Measurements from ENCODE around the gene DCANP1.
A peak's percentile ranks its signal among the peaks of the same experiment; 100 is the strongest.

The DCANP1 gene

DNA sequence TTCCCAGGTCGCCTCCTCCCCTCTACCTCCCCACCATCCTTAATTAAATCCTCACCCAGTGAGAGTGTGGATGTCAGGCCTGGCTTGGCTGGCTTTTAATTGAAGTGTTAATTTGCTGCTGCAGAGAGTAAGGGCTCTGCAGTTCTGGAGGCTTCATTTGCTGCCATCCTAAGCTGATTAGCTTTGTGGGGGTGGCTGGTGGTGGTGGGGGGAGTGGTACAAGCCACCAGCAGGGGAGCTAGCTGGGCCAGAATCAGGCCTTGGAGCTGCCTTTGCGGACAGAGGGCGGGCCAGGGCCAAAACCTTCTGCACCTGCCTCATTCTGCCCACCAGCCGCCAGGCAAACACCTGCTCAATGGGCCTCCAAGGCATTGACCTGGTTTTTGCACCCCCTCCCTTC is 31.8 kb upstream of the DCANP1 start:
- DNase-seq = no peak

- DNase-seq = no peak
Observed at GRCh38 chr5:135477613-135478066, 30.5 kb upstream of the DCANP1 start.

DNA sequence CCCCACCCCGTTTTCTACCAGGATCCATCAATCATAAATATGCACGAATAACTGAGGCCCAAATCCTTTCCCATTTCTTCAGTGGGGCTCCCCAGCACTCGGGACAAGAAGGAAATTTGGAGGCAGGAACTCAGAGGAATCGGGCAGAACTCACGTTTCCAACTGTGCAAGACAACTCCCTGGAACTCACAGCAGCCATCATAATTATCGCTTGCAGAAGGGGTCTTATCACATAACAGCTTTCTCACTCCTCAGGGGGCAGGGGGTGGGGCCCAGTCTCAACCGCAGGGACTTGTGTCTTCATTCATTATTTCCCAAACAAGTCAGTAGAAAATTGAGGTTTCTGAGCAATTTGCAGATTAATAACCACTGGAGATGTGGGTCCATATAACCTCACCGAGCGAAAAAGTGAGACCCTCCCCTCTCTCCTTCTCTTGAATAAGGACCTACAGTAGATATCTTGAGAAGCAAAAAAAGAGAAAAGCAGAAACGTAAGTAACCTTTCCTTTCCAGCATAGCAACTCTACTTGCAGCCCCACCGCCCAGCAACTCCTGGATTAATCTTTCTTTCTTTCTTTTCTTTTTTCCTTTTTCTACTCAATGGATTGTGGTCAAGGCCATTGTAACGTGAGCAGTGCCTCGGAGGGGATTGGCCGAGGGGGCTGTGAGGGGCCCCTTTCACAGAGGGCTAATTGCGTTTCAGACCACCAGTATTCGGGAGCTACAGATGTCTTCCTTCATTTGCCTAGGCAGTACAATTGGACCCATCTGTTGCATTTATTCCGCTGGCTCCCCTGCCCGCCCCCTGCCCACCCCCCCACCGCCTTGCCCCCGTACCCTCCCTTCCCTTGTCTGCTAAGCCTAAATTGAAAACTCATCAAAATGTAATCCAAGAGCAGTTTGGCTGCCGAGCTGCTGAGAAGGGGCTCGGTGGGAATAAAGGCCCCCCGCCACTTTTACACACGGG is 29.8 kb upstream of the DCANP1 start:
- DNase-seq = no peak

- no peak for DNase-seq
Observed at GRCh38 chr5:135473956-135474670, 27.0 kb upstream of the DCANP1 start.

DNA sequence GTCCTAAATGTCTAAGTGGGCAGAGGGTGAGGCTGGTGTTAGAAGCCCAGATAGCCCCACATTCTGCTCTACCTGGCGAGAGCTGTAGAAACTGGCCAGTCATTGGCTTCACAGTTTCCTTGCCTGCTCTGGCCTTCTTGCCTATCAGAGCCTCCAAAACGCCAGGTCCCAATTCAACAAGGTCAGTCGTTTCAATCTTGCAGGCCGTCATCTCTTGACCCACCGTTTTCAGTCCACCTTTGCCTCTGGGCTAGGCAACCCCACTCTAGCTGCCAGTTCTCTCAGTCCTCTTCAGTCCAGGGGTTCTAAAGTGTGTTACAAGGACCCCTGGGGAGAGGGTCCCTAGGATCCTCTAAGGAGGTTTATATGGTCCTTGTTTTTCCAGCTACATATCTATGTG is 25.0 kb upstream of the DCANP1 start:
- no peak for DNase-seq

DNA sequence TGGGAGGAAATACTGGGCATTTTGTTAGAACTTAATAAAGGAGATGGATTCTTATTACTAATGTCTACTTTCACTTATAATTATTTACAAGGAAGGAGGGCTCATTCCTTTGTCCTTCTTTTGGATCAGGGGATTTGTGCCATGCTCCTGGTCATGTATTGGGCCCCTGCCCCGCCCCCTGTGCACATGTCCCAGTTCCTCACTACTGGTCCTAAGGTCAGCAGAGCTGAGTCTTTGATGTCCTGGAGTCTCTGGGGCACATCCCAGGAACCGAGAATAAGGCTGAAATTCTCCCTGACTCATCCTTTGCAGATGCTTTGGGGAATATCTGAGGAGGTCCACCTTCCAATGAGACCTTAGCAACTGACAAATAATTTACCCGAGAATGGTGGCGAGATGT is 24.6 kb upstream of the DCANP1 start:
- no peak for DNase-seq

DNA sequence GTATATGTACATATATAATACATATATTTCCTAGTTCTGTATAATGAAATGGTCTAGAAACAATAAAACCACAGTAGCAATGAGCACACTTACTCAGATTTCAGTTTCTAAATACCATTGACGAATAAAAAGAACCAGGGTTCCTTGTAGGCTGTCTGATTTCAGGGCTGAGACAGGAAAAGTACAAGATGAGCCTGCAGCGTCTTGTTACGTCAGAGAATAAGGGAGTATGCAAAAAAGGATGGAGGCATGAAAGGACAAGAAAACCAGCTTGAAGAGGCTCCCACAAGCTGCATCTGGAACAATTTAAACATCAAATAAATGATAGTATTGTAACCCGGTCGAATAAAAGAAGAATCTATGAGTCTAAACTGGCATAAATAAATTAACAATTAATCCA is 22.8 kb upstream of the DCANP1 start:
- DNase-seq = no peak

DNA sequence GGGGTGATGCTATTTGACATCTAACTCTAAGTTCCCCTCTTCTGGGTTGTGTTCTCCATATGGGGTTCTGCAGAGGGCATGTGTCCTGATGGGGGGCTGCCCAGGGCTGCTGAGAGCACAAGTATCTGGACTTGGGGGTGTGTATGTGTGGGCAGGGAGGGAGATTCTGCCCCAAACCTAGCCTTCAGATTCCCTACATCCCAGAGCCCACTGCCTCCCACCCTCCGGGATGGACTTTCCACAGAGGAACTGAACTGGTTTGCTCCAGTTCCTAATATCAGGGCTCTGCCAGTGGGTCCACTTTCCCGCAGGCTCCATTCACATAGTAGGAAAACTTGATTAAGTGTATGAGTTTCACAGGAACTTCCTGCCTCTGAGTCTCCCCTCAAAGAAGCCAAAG is 21.4 kb upstream of the DCANP1 start:
- no peak for DNase-seq

- DNase-seq = no peak
Observed at GRCh38 chr5:135467871-135468485, 20.8 kb upstream of the DCANP1 start.

DNA sequence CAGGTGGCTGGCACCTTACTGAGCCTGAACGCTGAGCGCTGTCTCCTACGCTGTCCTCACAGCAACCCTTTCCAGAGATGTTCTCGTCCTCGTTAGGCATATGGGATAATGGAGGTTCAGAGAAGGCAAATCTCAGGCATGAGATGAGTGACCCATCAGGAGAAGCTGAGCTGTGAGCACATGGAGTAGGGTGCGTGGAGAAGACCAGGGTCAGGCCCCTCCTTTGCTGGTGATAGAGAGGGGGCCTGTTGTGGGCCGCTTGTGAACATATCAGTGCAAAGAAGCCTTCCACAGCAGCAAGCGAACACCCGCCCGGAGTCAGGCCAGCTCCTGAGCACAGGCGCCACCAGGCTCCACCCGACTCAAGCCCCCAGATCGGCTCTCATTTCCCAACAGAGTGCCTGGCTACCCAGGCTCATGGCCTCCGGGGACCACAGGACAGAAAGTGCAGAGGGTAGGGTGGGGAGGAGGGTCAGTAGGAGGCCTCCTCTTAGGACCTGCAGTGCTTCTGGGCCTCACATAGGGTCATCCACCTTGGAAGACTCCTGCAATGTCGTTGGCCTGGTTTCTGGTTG is 20.0 kb upstream of the DCANP1 start:
- DNase-seq = no peak

DNA sequence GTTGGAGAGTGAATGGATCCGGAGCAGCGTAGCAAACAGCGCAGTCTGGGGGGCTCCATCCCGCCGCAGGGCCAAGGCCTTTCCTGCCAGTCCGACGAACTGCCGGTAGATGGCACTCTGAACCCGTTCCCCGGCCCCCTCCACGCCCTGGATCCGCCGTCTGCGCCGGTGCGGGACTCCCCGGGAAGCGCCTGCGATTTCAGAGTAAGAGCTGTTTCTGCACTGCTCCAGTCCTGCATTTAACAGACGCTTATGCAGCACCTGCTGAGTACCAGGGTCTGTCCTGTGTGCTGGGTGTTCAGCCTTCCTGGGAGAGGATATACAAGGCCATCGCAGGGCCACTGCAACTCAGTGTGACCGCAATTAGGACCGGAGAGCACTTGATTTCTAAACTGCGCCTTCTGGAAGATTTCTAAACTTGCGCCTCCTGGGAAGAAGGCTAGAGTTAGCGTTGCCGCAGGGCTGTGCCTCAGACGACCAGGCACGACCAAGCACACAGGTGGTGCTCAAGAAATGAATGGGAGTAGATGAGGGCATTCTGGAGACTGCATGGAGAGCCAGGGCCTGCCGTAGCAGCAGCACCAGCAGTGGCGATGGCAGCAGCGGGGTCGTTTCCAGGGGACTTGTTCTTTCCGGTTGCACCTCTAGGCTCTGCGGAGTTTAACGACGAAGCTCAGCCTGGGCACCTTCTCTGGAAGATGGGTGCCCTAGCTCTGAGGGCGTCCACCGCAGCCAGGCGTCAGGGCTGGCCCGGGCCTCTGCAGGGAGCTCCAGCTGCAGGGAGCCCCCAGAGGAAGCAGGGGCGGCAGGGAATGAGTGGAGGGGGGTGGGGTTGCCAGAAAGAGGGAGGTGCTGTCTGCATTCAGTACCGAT is 19.3 kb upstream of the DCANP1 start:
- peak; percentile 72 for DNase-seq

DNA sequence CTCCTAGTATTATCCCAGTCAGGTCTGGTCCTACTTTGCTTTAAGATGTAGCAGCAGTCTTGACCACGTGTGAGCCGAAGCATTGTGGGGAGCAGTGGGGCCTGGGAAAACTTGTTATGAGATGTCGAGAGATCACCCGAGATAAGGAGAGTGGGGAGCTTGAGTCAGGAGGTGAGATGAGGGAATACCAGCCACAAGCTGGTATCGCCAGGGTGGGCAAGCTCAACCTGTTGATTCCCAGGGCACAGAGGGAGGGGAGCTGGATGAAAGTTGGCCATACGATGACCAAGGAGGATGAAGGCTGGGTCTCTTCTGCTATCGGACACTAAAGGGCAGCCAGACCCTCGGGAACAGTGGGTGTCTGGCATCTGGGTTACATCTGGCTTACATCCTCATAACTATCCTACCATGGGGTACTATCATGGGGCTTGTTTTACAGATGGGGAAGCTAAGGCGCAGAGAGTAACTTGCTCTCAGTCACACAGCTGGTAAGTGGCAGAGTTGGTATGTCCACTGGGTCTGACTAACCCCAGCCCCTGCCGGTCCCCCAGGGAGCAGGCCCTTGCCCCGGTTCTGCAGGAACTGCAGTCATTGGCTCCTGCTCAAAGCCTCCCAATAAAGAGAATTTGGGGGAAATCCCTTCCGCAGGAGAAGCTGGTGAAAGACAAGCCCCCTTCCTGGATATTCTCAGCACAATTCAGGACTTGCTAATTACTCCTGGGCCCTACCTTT is 18.4 kb upstream of the DCANP1 start:
- DNase-seq = no peak

DNA sequence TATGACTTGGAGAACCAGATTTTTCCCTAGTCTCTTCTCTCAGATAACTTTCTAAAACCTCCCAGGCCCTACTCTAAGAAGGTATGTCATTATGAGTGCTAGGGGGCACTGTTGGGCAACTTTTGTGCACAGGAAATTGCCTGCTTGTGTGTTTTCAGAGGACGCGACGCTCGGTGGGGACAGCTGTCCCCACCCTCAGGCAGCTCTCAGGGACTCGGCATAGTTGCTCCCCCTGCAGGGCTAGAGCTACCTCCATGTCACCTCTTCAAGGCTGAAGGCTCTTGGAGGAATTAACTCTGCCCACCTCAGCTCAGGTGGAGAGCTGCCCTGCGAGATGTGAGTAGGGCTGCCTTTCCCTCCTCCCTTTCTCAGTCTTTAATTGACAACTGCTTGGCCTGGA is 15.2 kb upstream of the DCANP1 start:
- peak; percentile 90 for DNase-seq

- DNase-seq = no peak
Observed at GRCh38 chr5:135461481-135462151, 14.5 kb upstream of the DCANP1 start.

DNA sequence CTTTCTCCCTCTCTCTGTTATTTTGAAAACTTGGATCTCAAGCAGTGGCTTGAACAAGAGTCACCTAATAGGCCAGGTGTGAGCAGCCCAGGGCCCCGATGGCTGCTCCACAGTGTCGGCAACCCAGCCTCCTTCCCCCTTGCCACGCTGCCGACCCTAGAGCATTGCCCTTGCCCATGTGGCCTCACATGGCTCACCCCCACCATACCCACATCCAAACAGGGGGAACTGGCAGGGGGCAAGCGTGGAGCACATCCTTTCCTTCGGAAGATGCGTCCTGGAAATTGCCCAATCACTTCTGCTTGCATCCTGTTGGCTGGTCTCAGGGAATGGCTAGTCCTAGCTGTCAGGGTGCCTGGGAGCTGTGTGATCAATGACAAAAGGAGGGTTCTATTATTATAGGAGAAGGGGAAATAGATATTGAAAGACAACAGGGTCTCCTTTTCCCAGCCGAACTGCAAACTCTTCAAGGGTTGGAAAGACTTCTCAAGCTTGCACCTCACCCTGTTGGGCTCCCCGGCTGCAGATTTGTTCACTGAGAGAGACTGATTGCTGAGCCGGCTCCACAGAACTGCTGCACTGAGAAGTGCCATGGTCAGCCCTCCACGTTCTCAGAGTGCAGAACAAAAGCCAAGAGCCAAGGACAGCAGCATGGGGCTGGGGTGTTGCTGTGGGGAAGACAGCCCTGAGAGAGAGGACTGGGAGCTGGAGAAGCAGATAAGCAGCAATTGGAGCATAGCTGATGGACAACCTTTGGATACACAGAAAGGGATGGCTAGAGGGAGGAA is 13.3 kb upstream of the DCANP1 start:
- DNase-seq = no peak

DNA sequence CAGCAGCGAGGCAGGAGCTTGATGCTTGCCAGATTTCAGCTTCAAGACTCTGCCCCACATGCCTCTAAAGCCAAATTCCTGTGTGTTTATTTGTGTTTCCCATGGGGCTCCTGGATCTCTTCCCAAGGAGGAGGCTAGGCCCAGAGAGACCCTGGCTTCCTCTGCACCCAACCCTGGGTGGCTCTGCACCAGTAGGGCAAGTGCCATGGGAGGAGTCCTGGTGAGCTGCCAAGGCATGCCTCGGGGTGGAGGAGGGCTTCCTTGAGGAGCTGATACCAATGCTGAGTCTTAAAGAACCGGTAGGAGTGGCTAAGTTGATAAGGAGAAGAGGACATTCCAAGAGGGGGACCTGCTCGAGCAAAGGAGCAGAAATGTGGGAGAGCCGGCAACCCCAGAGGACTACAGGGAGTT is 11.8 kb upstream of the DCANP1 start:
- DNase-seq = no peak

GRCh38 chr5:135458356-135458755 is 11.2 kb upstream of the DCANP1 start:
- DNase-seq = no peak

- peak; percentile 75 for DNase-seq
Observed at GRCh38 chr5:135457424-135458071, 10.4 kb upstream of the DCANP1 start.
